Measurements from ENCODE around the gene GTF2A1.

DNA sequence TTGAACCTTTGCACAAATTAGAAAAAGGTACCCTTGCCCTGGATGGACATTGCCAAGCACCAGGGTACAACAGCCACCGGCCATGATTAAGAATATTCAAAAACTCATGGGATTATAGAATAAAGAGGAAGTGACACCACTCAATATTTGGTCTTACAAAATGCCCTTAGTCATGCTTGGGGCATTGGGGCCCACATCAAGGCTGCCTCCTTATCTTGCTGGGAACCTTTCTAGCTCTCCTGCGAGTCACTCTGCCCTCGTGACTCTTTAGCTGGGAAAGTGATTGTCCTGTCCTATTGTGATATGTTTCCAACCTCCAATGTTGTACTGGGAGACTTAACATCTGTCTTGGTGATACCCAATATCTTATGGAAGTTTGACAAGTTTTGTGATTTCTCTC is 57.8 kb downstream of the GTF2A1 start:
- TF ChIP-seq, protein P1, sequence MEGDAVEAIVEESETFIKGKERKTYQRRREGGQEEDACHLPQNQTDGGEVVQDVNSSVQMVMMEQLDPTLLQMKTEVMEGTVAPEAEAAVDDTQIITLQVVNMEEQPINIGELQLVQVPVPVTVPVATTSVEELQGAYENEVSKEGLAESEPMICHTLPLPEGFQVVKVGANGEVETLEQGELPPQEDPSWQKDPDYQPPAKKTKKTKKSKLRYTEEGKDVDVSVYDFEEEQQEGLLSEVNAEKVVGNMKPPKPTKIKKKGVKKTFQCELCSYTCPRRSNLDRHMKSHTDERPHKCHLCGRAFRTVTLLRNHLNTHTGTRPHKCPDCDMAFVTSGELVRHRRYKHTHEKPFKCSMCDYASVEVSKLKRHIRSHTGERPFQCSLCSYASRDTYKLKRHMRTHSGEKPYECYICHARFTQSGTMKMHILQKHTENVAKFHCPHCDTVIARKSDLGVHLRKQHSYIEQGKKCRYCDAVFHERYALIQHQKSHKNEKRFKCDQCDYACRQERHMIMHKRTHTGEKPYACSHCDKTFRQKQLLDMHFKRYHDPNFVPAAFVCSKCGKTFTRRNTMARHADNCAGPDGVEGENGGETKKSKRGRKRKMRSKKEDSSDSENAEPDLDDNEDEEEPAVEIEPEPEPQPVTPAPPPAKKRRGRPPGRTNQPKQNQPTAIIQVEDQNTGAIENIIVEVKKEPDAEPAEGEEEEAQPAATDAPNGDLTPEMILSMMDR (IDR thresholded peaks at IDR 0.05), result no peak
- TF ChIP-seq POLR2A (IDR thresholded peaks at IDR 0.05), result no peak
- no peak for TF ChIP-seq POLR2AphosphoS5 (IDR thresholded peaks at IDR 0.05)
